GM18873 (cell line): Measurements from ENCODE around the gene CD109.
"Not testable (repeated sequence)": the region's sequence is repeated elsewhere in the genome, so short reads cannot be mapped to it uniquely, and the experiment has no call there.

Source experiments
- ATAC-seq: cut with Tn5 transposase; IDR thresholded peaks from one replicate; pipeline ENCODE4 v1.9.1; 2021; ENCODE audit warnings: mild to moderate bottlenecking, moderate library complexity, moderate number of reproducible peaks; ENCODE audit not compliant: unreplicated experiment, low FRiP score

Gene CD109

GRCh38 chr6:73695619-73696421 lies at the start of gene CD109:
Gene CD109 (plus strand): TSS chr6:73696203. CDS start chr6:73696216, 13 bp downstream.
- peak; percentile 49 for ATAC-seq

- no peak for ATAC-seq
These were observed 47.8 kb upstream of the CD109 start for GRCh38 chr6:73648166-73648565.

GRCh38 chr6:73649783-73650182 lies 46.2 kb upstream of the CD109 start:
- no peak for ATAC-seq

GRCh38 chr6:73652637-73653570 lies 43.1 kb upstream of the CD109 start:
- ATAC-seq: peak; percentile 49

GRCh38 chr6:73653571-73654424 lies 42.2 kb upstream of the CD109 start, which contains the start of gene SLC17A5:
Gene SLC17A5 (minus strand): TSS chr6:73653992. CDS start chr6:73653886, 106 bp downstream.
- ATAC-seq: peak; percentile 82

GRCh38 chr6:73655341-73655917 lies 40.6 kb upstream of the CD109 start:
- ATAC-seq: no peak

GRCh38 chr6:73656531-73657145 lies 39.4 kb upstream of the CD109 start:
- no peak for ATAC-seq

GRCh38 chr6:73657201-73657600 lies 38.8 kb upstream of the CD109 start:
- ATAC-seq: no peak

- ATAC-seq: no peak
These were observed 31.3 kb upstream of the CD109 start for GRCh38 chr6:73664701-73665100.

GRCh38 chr6:73665686-73666319 lies 30.2 kb upstream of the CD109 start:
- ATAC-seq: no peak

- ATAC-seq: no peak
These were observed 29.6 kb upstream of the CD109 start for GRCh38 chr6:73666393-73666792.

- no peak for ATAC-seq
These were observed 28.2 kb upstream of the CD109 start for GRCh38 chr6:73667798-73668197.

GRCh38 chr6:73669005-73669404 lies 27.0 kb upstream of the CD109 start:
- ATAC-seq: no peak

- no peak for ATAC-seq
These were observed 23.9 kb upstream of the CD109 start for GRCh38 chr6:73671911-73672685.

GRCh38 chr6:73675466-73676098 lies 20.4 kb upstream of the CD109 start:
- peak; percentile 93 for ATAC-seq

GRCh38 chr6:73679009-73679408 lies 17.0 kb upstream of the CD109 start:
- ATAC-seq: no peak

GRCh38 chr6:73679846-73680245 lies 16.2 kb upstream of the CD109 start:
- ATAC-seq: not testable (repeated sequence)
